NCI-H2227 (cell line): Measurements from ENCODE around the gene SCCPDH.

Experiments
- DNase-seq: peaks from one replicate; lab custom pipeline; 2025; ENCODE audit not compliant: unreplicated experiment; lab: John Stamatoyannopoulos, UW

Gene SCCPDH

GRCh38 chr1:246784621-246785493, 60.6 kb downstream of the SCCPDH start:
- no peak for DNase-seq

- DNase-seq: no peak
Observed at GRCh38 chr1:246785494-246786111, 61.4 kb downstream of the SCCPDH start.

- no peak for DNase-seq
Observed at GRCh38 chr1:246786606-246787238, 62.5 kb downstream of the SCCPDH start.

- no peak for DNase-seq
Observed at GRCh38 chr1:246787781-246788513, 63.7 kb downstream of the SCCPDH start.

- no peak for DNase-seq
Observed at GRCh38 chr1:246788895-246789338, 64.7 kb downstream of the SCCPDH start.

GRCh38 chr1:246789454-246790339, 65.5 kb downstream of the SCCPDH start:
- DNase-seq: no peak

- no peak for DNase-seq
Observed at GRCh38 chr1:246790364-246790763, 66.2 kb downstream of the SCCPDH start.

- no peak for DNase-seq
Observed at GRCh38 chr1:246790833-246791232, 66.6 kb downstream of the SCCPDH start.

GRCh38 chr1:246791303-246791918, 67.2 kb downstream of the SCCPDH start:
- no peak for DNase-seq

- DNase-seq: no peak
Observed at GRCh38 chr1:246792603-246793002, 68.4 kb downstream of the SCCPDH start.

GRCh38 chr1:246793356-246793896, 69.2 kb downstream of the SCCPDH start:
- no peak for DNase-seq

GRCh38 chr1:246794048-246794827, 70.0 kb downstream of the SCCPDH start:
- DNase-seq: no peak

GRCh38 chr1:246794828-246795671, 70.8 kb downstream of the SCCPDH start:
- DNase-seq: no peak

- no peak for DNase-seq
Observed at GRCh38 chr1:246795906-246796694, 71.9 kb downstream of the SCCPDH start.

- DNase-seq: no peak
Observed at GRCh38 chr1:246797157-246797556, 72.9 kb downstream of the SCCPDH start.

GRCh38 chr1:246797597-246797996, 73.4 kb downstream of the SCCPDH start:
- no peak for DNase-seq

- no peak for DNase-seq
Observed at GRCh38 chr1:246798107-246798506, 73.9 kb downstream of the SCCPDH start.
